ENCODE results near the gene PSAPL1.

Gene PSAPL1

DNA sequence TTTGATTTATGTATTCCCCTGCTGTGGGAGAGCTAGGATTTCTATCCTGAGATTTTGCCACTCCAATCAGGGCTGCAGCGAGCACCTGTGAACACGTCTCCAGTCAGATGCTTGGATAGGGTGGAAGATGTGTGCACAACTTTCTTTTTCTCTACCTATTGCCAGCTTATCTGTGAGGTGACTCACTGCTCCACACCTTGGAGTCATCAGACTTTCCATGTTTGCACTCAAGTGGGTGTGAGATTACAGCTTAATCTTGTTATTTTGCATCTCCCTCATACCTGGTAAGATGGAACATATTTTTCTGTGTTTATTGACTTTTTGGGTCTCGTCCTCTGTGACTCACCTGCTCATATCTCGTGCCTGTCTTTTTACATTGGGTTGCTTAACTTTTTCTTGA, 32.2 kb downstream of the PSAPL1 start:
- Histone ChIP-seq H3K27me3 (ENCODE audit: insufficient read depth, low read length) (no peaks in the 10 kb centered on the region; the same call in 1 of the 2 replicates), H3K9me3 (ENCODE audit: insufficient read depth, low read depth, low read length) (no peaks in the 10 kb centered on the region), H3K4me1 (ENCODE audit: insufficient read depth, low read length) (no peaks in the 10 kb centered on the region), H3K36me3 (ENCODE audit: insufficient read depth, low read length) (no peaks in the 10 kb centered on the region), H3K27ac (ENCODE audit: low read depth, low read length) (no peak overlapping the region), H3K4me3 (ENCODE audit: low read length) (no peak overlapping the region), H3K9ac (ENCODE audit: low read depth, low read length) (no peak overlapping the region)
- WGBS = 71% methylated on average over 4 of the region's 4 CpGs

DNA sequence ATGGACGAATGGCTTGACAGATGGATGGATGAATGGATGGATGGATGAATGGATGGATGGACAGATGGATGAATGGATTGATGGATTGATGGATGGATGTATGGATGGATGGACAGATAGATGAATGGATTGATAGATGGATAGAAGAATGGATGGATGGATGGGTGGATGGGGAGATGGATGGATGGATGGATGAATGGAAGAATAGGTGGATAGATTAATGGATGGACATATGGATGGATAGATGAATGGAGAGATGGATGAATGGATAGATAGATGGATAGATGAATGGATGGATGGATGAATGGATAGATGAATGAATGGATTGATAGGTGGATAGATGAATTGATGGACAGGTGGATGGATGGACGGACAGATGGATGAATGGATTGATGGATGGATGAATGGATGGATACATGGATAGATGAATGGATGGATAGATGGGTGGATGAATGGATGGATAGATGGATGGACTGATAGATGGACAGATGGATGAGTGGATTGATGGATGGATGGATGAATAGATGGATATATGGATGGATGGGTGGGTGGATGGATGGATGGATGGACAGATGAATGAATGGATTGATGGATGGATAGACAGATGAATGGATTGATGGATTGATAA, 33.9 kb downstream of the PSAPL1 start:
- no peaks in the 10 kb centered on the region for H3K36me3 ChIP-seq (ENCODE audit: insufficient read depth, low read length)
- no peak overlapping the region for H3K27ac ChIP-seq (ENCODE audit: low read depth, low read length)
- no peaks in the 10 kb centered on the region; the same call in 1 of the 2 replicates for H3K27me3 ChIP-seq (ENCODE audit: insufficient read depth, low read length)
- no peak overlapping the region for H3K4me3 ChIP-seq (ENCODE audit: low read length)
- no peaks in the 10 kb centered on the region for H3K9me3 ChIP-seq (ENCODE audit: insufficient read depth, low read depth, low read length)
- 71% methylated on average over 2 of the region's 2 CpGs for WGBS
- no peak overlapping the region for H3K9ac ChIP-seq (ENCODE audit: low read depth, low read length)
- no peaks in the 10 kb centered on the region for H3K4me1 ChIP-seq (ENCODE audit: insufficient read depth, low read length)

DNA sequence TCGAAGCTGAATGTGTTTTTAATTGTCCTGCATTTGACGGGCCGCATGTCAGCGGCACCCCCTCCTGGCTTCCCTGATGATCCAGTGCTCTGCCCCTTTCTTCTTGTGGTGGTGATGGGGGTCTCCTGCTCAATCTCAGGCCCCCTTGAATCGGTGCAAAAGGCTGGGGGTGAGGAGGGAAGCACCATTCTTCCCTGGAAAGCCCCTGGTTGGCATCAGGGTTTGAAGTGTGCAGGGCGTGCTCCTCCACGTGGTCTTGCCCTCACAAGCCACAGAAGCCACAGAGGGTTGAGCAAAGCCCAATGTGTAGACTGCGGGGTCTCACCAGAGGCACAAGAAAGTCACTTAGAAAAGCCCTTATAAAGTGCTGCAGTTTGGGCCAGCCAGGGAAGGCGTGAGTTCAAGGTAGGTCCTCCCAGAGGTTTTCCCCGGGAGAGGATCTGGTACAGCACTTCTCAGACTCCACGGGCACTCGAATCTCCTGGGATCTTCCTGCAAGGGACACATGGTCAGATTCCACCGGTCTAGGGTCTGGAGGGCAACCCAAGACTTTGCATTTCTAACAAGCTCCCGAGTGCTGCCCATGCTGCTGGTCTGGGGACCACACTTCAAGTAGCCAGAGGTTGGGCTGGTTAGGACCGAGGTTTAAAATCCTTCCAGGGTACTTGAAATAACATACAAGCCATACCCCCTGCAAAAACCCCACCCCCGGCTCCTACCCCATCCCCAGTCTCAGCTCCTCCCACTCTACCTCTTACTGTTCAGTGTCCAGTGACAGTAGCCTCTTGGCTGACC, 35.1 kb downstream of the PSAPL1 start:
- Histone ChIP-seq H3K27ac (ENCODE audit: low read depth, low read length) (no peak overlapping the region), H3K4me3 (ENCODE audit: low read length) (no peak overlapping the region), H3K36me3 (ENCODE audit: insufficient read depth, low read length) (no peaks in the 10 kb centered on the region), H3K9ac (ENCODE audit: low read depth, low read length) (no peak overlapping the region), H3K27me3 (ENCODE audit: insufficient read depth, low read length) (no peaks in the 10 kb centered on the region; the same call in 1 of the 2 replicates), H3K9me3 (ENCODE audit: insufficient read depth, low read depth, low read length) (no peaks in the 10 kb centered on the region), H3K4me1 (ENCODE audit: insufficient read depth, low read length) (no peaks in the 10 kb centered on the region)
- WGBS = 82% methylated on average over 16 of the region's 16 CpGs

DNA sequence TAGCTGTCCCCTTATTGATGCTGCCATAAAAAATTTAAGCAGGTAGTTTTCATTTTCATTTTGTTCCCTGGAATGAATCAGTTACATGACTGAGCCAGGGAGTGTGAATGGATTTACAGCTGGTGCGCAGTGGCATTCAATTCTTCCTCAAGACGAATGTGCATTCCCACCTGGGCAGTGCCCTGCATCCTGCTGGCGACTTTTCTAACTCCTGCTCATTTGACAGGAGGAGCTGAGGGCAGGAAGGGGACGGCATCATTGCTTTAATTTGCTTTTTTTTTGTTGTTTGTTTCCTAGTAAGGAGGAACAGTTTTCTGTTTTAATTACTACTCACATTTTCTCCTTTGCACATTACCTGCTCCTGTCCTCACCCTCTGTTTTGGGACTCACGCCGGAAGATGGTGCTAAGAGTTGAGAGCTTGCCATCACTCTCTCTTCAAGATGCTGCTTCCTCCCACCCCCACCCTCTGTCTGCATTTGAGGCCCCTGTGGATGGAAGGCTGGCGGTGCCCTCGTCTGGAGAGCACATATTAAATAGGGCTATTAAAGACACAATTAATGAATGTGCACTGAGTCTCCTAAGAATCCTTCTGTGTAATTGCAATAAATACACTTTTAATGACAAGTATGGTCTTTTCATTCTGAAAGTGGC, 35.8 kb downstream of the PSAPL1 start:
- no peak overlapping the region for H3K4me3 ChIP-seq (ENCODE audit: low read length)

DNA sequence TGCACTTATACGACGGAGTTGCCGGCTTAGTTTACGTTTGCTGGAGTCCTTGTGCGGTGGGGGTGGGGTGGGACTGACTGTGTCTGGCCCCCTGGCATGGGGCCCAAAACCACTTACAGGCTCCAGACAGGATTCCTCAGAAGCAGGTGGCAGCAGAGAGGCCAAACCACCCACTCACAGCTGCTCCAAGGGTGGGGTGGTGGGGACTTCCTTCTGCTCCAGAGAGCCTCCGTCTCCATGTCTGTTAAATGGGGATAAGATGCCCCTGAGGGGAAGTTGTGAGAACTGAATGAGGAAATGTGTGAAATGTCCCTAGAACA, 36.7 kb downstream of the PSAPL1 start:
- WGBS = 85% methylated on average over 6 of the region's 6 CpGs
- no peaks in the 10 kb centered on the region for H3K4me1 ChIP-seq (ENCODE audit: insufficient read depth, low read length)
- no peak overlapping the region for H3K9ac ChIP-seq (ENCODE audit: low read depth, low read length)
- H3K9me3 ChIP-seq (ENCODE audit: insufficient read depth, low read depth, low read length) = no peaks in the 10 kb centered on the region
- H3K4me3 ChIP-seq (ENCODE audit: low read length) = no peak overlapping the region
- no peaks in the 10 kb centered on the region for H3K36me3 ChIP-seq (ENCODE audit: insufficient read depth, low read length)
- H3K27ac ChIP-seq (ENCODE audit: low read depth, low read length) = no peak overlapping the region
- H3K27me3 ChIP-seq (ENCODE audit: insufficient read depth, low read length) = no peaks in the 10 kb centered on the region; the same call in 1 of the 2 replicates

More for the DNA sequence above, 35.8 kb downstream of the PSAPL1 start:
- no peaks in the 10 kb centered on the region; the same call in 1 of the 2 replicates for H3K27me3 ChIP-seq (ENCODE audit: insufficient read depth, low read length)
- WGBS = 93% methylated on average over 6 of the region's 8 CpGs
- H3K9me3 ChIP-seq (ENCODE audit: insufficient read depth, low read depth, low read length) = no peaks in the 10 kb centered on the region
- no peaks in the 10 kb centered on the region for H3K36me3 ChIP-seq (ENCODE audit: insufficient read depth, low read length)
- no peak overlapping the region for H3K27ac ChIP-seq (ENCODE audit: low read depth, low read length)
- no peak overlapping the region for H3K9ac ChIP-seq (ENCODE audit: low read depth, low read length)
- no peaks in the 10 kb centered on the region for H3K4me1 ChIP-seq (ENCODE audit: insufficient read depth, low read length)

DNA sequence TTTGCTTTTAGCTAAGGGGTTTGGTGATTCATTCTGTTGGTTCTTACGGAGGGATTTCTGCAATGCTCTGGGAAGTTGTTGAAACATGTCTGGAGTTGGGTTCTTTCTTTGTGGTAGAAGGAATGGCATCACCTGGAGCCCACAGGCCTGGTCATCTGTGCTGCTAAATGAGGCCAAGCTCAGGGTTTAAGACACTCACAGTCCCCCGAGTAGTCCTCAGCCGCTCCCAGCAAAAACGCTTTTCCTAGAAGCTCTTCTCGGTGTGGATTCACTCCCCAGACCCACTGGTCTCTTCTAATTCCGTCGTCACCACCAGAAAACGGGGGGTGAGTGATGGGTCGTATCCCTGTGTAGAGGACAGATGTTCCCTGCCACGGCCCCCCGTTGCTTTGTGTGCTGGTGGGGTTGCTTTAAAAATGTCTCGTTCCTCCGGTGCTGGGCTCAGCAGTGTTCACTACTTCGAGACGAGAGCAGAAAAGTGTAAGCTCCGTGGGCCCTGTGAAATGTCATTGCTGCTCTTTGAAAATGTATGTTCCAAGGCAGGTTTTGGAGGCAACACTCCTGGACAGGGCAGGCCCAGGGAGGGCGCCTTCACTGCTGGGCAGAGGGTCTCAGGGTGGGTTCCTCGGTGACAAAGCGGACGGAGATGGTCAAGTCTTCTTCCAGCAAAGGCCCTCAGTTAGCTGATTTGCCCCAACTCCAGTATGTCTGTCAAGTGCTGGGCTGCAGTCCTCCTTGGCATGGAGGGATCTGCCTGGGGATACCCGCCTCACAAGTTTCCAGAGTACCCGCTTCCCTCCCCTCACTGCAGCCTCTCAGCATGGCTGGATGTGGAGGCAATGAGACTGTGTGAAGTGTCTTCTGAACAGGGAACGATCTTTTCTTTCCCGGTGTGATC, 37.3 kb downstream of the PSAPL1 start:
- H3K9me3 ChIP-seq (ENCODE audit: insufficient read depth, low read depth, low read length) = no peaks in the 10 kb centered on the region
- no peak overlapping the region for H3K27ac ChIP-seq (ENCODE audit: low read depth, low read length)
- no peaks in the 10 kb centered on the region for H3K27me3 ChIP-seq (ENCODE audit: insufficient read depth, low read length)
- H3K4me3 ChIP-seq (ENCODE audit: low read length) = no peak overlapping the region
- H3K36me3 ChIP-seq (ENCODE audit: insufficient read depth, low read length) = no peaks in the 10 kb centered on the region
- WGBS = 89% methylated on average over 24 of the region's 24 CpGs
- no peaks in the 10 kb centered on the region for H3K4me1 ChIP-seq (ENCODE audit: insufficient read depth, low read length)
- H3K9ac ChIP-seq (ENCODE audit: low read depth, low read length) = no peak overlapping the region

DNA sequence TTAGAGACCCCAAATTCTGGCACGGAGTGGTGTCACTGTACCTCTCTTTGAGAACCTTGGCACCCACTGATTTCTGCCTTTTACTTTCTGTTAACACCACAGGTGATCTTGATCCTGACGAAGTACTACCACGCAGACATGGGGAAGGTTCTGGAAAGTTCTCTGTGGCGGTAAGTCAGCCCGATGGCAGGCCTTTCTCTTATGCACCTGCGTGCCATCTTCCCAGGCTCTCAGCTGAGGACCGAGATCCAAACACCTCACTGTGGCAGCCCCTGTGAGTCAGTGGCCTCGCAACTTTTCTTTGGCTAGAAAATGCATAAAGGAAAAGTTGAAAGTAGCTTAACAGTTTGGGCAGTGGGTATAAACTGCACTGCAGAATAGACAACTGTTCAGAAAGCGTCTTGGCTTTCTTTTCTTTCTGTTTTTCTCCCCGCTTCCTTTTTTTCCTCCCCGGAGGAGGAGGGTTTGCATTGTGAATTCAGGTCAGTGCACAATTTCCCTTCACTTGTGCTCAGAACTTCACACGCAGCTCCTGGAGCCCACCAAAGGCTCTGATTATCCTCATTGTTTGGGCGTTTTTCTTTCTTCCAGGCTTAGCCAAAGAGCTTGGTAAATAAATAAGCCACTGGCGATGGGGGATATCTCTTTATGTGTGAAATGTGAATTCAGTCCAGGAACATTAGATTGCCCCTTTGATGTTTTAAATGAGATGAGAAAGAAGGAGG, 38.4 kb downstream of the PSAPL1 start:
- no peak overlapping the region for H3K4me3 ChIP-seq (ENCODE audit: low read length)
- H3K4me1 ChIP-seq (ENCODE audit: insufficient read depth, low read length) = no peaks in the 10 kb centered on the region
- H3K27me3 ChIP-seq (ENCODE audit: insufficient read depth, low read length) = no peaks in the 10 kb centered on the region
- H3K27ac ChIP-seq (ENCODE audit: low read depth, low read length) = no peak overlapping the region
- no peaks in the 10 kb centered on the region for H3K9me3 ChIP-seq (ENCODE audit: insufficient read depth, low read depth, low read length)
- H3K9ac ChIP-seq (ENCODE audit: low read depth, low read length) = no peak overlapping the region
- 90% methylated on average over 14 of the region's 14 CpGs for WGBS
- no peaks in the 10 kb centered on the region for H3K36me3 ChIP-seq (ENCODE audit: insufficient read depth, low read length)

DNA sequence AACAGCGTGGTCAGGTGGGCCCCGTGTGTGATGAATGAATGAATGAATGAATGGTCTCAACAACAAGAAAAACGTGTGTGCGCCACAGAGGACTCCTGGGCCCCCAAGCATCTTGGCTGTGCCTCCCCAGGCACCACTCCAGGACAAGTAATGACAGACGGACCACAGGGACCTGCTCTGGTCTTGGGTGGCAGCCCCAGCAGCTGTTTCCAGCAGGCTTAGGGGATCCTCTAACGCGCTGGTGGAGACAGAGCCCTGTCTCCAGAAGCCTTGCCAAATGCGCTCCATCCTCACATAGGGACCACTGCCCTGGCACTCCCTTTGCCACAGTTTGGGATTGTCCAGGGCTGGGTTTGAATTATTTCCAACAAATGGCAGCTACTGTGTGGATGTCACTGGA, 39.1 kb downstream of the PSAPL1 start:
- 94% methylated on average over 8 of the region's 8 CpGs for WGBS
- no peaks in the 10 kb centered on the region for H3K4me1 ChIP-seq (ENCODE audit: insufficient read depth, low read length)
- no peak overlapping the region for H3K4me3 ChIP-seq (ENCODE audit: low read length)
- no peaks in the 10 kb centered on the region for H3K27me3 ChIP-seq (ENCODE audit: insufficient read depth, low read length)
- H3K9me3 ChIP-seq (ENCODE audit: insufficient read depth, low read depth, low read length) = no peaks in the 10 kb centered on the region
- no peak overlapping the region for H3K9ac ChIP-seq (ENCODE audit: low read depth, low read length)
- H3K27ac ChIP-seq (ENCODE audit: low read depth, low read length) = no peak overlapping the region
- no peaks in the 10 kb centered on the region for H3K36me3 ChIP-seq (ENCODE audit: insufficient read depth, low read length)

DNA sequence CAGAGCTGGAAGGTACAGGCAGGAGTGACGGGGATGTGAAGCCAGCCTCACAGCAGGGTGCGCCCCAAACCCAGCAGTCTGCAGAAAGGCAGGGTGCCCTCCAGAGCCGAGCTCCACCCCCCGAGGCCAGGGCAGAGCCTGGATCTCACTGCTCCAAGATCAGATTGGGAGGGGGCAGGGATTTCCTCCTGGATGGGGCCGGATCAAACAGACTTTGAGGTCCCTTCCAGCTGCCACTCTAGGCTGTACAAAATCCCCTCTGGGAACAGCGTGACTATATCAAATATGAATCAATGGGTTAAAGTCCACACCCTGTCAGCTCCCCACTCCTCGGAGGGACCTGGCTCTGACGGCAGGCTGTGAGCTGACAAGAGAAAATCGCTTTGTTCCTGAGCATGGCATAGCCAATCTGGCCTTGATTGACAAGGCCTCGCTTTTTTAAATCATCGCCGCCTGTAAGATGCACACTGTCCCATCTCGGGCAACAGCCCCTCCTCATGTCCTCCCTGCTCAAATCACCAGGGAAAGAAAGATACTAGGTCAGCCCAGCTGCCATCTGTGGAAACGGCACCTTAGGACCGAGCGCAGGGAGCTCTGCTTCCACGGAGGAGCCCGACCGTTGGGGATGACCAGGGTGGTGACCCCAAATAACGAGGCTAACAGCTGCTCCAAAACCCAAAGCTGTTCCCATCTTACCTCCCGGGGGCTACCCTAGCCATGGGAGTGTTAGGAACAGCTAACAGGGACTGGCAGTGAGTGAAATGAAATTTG, 39.9 kb downstream of the PSAPL1 start:
- no peaks in the 10 kb centered on the region for H3K9me3 ChIP-seq (ENCODE audit: insufficient read depth, low read depth, low read length)
- no peak overlapping the region for H3K4me3 ChIP-seq (ENCODE audit: low read length)
- H3K9ac ChIP-seq (ENCODE audit: low read depth, low read length) = no peak overlapping the region
- H3K36me3 ChIP-seq (ENCODE audit: insufficient read depth, low read length) = no peaks in the 10 kb centered on the region
- no peak overlapping the region for H3K27ac ChIP-seq (ENCODE audit: low read depth, low read length)
- WGBS = 93% methylated on average over 21 of the region's 21 CpGs
- no peaks in the 10 kb centered on the region for H3K27me3 ChIP-seq (ENCODE audit: insufficient read depth, low read length)
- no peaks in the 10 kb centered on the region for H3K4me1 ChIP-seq (ENCODE audit: insufficient read depth, low read length)

All from HUES64 (cell line).